HG03378 (cell line): ENCODE measurements around the gene KIFC3.
"Not testable (repeated sequence)": the region's sequence is repeated elsewhere in the genome, so short reads cannot be mapped to it uniquely, and the experiment has no call there.

Source experiments
- ATAC-seq: cut with Tn5 transposase; IDR thresholded peaks from one replicate; pipeline ENCODE4 v1.9.1; 2021; ENCODE audit warnings: mild to moderate bottlenecking, moderate library complexity; ENCODE audit not compliant: unreplicated experiment

Gene KIFC3

GRCh38 chr16:57756424-57757325 lies 45.6 kb downstream of the KIFC3 start:
- peak; percentile 14 for ATAC-seq

GRCh38 chr16:57755726-57756423 lies 46.4 kb downstream of the KIFC3 start:
- ATAC-seq: no peak

DNA sequence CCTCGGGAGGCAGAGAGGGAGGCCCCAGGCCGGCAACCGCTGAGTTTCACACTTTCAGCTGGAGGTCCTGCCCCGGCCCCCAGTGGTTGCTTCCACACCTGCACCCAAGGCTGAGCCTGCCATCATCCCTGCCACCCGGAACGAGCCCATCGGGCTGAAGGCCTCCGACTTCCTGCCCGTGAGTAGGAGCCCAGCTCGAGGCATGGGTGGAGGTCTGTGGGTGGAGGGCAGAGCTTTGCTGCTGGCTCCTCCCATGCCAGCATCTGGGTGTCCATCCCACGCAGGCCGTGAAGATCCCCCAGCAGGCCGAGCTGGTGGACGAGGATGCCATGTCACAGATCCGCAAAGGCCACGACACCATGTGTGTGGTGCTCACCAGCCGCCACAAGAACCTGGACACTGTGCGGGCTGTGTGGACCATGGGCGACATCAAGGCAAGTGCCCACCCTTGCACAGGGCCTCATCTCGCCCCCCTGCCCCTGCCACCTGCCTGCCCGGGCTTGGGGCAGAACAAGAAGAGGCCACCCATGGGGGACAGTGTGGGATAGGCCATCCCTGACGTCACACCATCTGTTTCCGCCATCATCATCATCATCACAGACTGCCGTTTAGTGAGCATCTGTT lies 47.1 kb downstream of the KIFC3 start:
- no peak for ATAC-seq

DNA sequence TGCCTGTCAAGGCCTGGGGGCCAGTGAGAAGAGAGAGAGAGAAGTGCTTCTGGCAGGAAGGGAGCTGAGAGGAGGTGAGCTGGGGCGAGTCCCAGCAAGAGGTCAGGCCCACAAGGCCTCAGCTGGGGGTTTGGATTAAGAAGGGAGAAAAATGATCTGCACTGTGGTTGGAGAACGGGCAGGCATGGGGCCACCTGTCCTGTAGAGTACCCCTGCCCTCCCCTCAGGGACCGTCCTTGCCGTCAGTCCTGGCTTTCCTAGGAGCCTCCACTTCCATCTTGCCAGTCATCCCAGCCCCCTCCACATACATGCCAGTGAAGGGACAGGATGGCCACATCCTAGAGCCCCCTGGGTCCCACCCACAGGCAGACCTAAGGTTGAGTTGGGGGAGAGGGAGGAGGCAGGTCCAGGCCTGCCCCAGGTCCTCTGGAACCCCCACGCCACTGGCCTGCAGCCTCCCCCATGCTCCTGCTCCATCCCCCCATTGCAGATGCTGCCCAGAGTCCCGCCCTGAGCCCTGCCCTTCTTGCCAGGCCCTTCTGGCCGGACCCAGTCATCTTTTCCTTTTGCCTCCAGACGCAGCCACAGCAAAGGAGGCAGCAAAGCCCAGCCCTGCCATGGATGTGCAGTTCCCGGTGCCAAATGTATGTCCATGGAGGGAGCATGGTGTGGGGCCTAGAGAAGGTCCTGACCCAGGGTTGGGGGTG lies 47.8 kb downstream of the KIFC3 start:
- no peak for ATAC-seq

DNA sequence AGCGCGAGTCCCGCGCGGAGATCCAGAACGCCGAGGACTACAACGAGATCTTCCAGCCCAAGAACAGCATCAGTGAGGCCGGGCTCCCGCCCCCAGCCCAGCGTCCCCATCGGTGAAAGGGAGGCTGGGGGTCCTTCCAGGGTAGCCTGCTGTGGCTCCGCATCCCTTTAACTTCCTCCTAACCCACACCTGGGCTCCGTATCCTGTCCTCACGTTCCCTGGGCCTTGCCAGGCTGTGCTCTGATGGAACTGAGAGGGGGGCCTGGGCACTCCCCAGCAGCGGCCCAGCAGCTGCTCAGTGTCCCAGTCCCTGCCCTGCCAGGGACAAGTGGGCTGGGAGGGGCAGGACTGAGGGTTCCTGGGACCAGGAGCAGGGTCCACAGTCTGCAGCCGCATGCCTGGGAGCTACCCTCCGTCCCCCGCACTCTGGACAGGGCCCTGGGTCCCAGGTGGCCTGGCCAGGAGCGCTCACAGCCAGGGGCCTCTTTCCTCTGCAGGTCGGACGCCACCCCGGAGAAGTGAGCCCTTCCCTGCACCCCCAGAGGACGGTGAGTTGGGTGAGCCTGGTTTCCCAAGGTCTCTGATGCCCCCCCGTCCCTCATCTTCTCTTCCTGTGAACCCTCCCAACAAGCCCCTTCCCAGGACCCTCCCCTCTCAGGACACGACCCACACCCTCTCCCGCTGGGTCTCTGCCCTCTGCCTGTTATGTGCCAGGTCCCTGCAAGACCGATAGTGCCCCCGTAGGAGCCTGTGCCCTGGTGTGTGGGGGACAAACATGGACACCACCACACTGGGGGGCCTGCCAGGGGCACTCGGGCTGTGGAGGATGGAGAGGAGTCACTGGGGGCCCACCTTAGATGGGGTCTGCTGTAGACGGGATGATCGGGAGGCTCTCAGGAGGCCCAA lies 48.6 kb downstream of the KIFC3 start:
- ATAC-seq: no peak

- no peak for ATAC-seq
Measured at GRCh38 chr16:57752581-57753447, 49.5 kb downstream of the KIFC3 start.

DNA sequence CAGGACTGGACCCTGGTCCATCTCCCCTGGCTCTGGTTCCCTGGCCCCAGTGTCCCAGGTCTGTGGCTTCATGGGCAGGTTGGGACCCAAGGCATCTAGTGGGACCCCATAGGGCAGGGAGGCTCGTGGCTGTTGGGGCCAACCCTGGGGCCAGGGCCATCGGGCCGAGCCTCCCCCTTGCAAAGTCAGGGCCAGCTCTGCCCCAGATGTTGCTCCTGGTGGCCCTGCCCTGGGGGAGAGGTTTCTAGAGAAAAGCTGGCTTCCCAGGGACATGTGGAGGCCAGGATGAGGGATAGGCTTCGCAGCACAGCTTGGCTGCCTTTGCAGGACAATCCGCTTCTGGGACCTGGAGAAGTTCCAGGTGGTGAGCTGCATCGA lies 50.1 kb downstream of the KIFC3 start:
- ATAC-seq: no peak

DNA sequence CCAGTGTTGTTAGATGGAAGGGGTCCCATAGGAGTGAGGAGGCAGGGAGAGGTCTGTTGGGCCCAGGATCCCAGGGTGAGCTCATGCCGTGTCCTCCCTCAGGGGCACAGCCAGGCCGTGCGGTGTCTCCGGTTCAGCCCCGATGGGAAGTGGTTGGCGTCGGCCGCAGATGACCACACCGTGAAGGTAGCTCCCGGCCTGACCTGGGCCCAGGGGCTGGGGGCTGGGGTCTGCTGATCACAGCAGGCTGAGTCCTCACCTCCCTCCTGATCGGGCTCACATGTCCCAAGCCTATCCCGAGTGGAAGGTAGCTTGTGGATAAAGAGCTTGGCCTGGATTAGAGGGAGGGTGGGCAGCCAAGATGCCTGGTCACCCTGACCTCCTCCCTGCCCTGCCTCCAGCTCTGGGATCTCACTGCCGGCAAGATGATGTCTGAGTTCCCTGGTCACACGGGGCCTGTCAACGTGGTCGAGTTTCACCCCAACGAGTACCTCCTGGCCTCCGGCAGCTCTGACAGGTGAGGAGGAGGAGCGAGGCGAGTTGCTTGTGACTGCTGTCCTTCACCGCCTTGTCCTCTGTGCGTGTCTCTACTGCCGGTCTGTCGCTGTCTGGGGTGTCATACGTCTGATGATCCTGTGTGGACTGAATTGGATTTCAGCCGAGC lies 50.6 kb downstream of the KIFC3 start:
- ATAC-seq: no peak

GRCh38 chr16:57750796-57751538 lies 51.3 kb downstream of the KIFC3 start:
- ATAC-seq: no peak

DNA sequence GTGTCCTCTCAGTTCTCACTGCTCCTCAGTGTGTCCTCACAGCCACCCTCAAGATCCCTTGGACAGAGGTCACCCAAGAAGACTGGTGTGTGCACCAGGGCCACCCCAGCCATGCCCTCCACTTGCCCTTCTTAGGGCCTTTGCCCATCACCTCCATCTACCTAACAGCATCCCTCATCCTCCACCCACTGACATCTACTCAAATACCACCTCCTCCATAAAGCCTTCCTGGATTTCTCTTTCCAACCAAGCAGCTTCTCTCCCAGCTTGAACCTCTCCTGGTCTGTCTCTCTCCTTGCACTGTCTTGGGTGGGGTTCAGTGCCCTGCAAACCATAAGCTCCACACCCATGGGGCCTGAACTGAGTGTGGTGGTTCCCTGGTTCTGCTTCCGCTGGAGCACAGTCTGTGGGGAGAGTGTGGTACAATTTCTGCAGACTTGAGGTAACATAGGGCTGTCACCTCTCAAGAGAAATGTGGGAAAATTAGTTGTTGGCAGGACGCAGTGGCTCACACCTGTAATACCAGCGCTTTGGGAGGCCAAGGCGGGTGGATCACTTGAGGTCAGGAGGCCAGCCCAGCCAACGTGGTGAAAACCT lies 52.3 kb downstream of the KIFC3 start:
- ATAC-seq: no peak

DNA sequence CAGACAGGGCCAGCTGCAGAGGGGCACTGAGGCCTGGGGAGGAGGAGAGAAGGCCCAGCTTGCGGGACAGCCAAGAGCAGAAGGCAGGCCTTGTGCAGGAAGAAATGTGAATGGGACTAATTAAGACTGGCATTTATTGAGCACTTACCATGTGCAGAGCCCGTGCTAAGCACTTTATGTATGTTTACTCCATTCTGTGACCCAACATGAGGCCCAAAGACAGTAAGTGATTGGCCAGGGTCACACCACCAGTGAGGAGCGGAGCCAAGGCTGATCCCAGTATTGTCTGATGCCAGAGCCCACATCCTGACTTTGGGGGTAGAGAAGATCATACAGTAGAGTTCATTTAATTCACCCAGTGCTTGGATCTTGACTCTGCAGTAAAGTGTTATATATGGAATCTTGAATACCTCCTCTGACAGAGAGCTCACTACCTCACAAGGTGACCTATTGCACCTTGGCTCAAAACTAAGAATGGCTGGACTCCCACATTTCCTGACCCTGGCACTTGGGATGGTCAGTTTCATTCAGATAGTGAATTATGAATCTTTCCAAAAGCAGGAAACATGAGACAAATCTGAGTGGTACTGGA lies 53.1 kb downstream of the KIFC3 start:
- ATAC-seq: no peak

- ATAC-seq: no peak
Measured at GRCh38 chr16:57748596-57748995, 53.7 kb downstream of the KIFC3 start.

GRCh38 chr16:57747996-57748395 lies 54.3 kb downstream of the KIFC3 start:
- ATAC-seq: no peak

GRCh38 chr16:57747496-57747895 lies 54.8 kb downstream of the KIFC3 start:
- no peak for ATAC-seq

DNA sequence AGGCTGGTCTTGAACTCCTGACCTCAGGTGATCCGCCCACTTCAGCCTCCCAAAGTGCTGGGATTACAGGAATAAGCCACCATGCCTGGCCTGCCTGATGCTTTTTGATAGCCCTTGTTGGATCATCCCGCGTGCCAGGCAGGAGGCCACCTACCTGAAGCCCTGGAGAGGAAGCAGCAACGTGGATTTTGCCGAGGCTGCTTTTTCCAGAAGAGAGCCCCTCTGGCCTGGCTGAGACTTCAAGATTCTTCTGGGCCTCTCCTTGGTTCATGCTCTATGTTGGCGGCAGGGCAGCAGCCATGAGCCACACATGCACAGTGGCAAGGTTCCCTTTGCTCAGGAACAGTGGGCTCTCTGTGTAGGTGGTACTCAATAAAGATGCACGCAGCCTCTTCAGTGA lies 55.2 kb downstream of the KIFC3 start:
- ATAC-seq: no peak

- not testable (repeated sequence) for ATAC-seq
Measured at GRCh38 chr16:57746316-57746715, 56.0 kb downstream of the KIFC3 start.

- no peak for ATAC-seq
Measured at GRCh38 chr16:57745768-57746167, 56.5 kb downstream of the KIFC3 start.

- no peak for ATAC-seq
Measured at GRCh38 chr16:57744642-57744903, 57.7 kb downstream of the KIFC3 start.
